Parathyroid adenoma (tissue), 2 donors: ENCODE measurements around the gene CCDC50.

Source experiments
- H2AFZ ChIP-seq: fragments of 300-600 bp; sonication (generic); one replicate; pipeline ENCODE4 v1.7.0; 2017; ENCODE audit warnings: antibody characterized with exemption, mild to moderate bottlenecking
- H3K27ac ChIP-seq: fragments of 300-600 bp; sonication (generic); one replicate; pipeline ENCODE4 v1.7.0; 2017
- H3K27me3 ChIP-seq: fragments of 300-600 bp; sonication (generic); one replicate; pipeline ENCODE4 v1.7.0; 2017; ENCODE audit warnings: low read length; ENCODE audit not compliant: control insufficient read depth, insufficient read depth
- H3K36me3 ChIP-seq: fragments of 300-600 bp; sonication (generic); one replicate; pipeline ENCODE4 v1.7.0; 2017; ENCODE audit warnings: low read length; ENCODE audit not compliant: control insufficient read depth, insufficient read depth
- H3K4me1 ChIP-seq: fragments of 300-600 bp; sonication (generic); one replicate; pipeline ENCODE4 v1.7.0; 2017; ENCODE audit warnings: control low read depth
- H3K4me2 ChIP-seq: fragments of 300-600 bp; sonication (generic); one replicate; pipeline ENCODE4 v1.7.0; 2017; ENCODE audit warnings: low read length
- H3K4me3 ChIP-seq: fragments of 300-600 bp; sonication (generic); one replicate; pipeline ENCODE4 v1.7.0; 2017; ENCODE audit warnings: low read depth, low read length
- H3K79me2 ChIP-seq: fragments of 300-600 bp; sonication (generic); one replicate; pipeline ENCODE4 v1.7.0; 2017; ENCODE audit warnings: control low read depth
- H3K9ac ChIP-seq: fragments of 300-600 bp; sonication (generic); one replicate; pipeline ENCODE4 v1.7.0; 2017; ENCODE audit warnings: mild to moderate bottlenecking
- H3K9me3 ChIP-seq: fragments of 300-600 bp; sonication (generic); one replicate; pipeline ENCODE4 v1.7.0; 2017; ENCODE audit warnings: low read length; ENCODE audit not compliant: control insufficient read depth
- TF ChIP-seq, protein P1 (sequence below): fragments of 300-600 bp; sonication (generic); IDR thresholded peaks from one replicate; pipeline ENCODE4 v1.7.0; 2017; ENCODE audit warnings: antibody characterized with exemption, mild to moderate bottlenecking
- donor health status: primary hyperparathyroidism.

The CCDC50 gene

GRCh38 chr3:191352014-191352413 is 22.8 kb downstream of the CCDC50 start:
- peaks cover 13% of the 10 kb centered on the region for H3K4me1 ChIP-seq

GRCh38 chr3:191353022-191353777 is 24.0 kb downstream of the CCDC50 start:
- Histone ChIP-seq H3K27me3 (no peaks in the 10 kb centered on the region), H3K9me3 (no peaks in the 10 kb centered on the region), H3K4me2 (no peak overlapping the region), H3K9ac (no peak overlapping the region), H3K79me2 (peaks cover 25% of the 10 kb centered on the region), H2AFZ (no peak overlapping the region), H3K27ac (no peak overlapping the region), H3K36me3 (no peaks in the 10 kb centered on the region), H3K4me3 (no peak overlapping the region), H3K4me1 (peaks cover 12% of the 10 kb centered on the region)
- TF ChIP-seq, protein P1, sequence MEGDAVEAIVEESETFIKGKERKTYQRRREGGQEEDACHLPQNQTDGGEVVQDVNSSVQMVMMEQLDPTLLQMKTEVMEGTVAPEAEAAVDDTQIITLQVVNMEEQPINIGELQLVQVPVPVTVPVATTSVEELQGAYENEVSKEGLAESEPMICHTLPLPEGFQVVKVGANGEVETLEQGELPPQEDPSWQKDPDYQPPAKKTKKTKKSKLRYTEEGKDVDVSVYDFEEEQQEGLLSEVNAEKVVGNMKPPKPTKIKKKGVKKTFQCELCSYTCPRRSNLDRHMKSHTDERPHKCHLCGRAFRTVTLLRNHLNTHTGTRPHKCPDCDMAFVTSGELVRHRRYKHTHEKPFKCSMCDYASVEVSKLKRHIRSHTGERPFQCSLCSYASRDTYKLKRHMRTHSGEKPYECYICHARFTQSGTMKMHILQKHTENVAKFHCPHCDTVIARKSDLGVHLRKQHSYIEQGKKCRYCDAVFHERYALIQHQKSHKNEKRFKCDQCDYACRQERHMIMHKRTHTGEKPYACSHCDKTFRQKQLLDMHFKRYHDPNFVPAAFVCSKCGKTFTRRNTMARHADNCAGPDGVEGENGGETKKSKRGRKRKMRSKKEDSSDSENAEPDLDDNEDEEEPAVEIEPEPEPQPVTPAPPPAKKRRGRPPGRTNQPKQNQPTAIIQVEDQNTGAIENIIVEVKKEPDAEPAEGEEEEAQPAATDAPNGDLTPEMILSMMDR, result no peak

More at GRCh38 chr3:191352014-191352413, 22.8 kb downstream of the CCDC50 start:
- Histone ChIP-seq H3K27ac (no peak overlapping the region), H3K27me3 (no peaks in the 10 kb centered on the region), H2AFZ (no peak overlapping the region), H3K4me2 (no peak overlapping the region), H3K9me3 (no peaks in the 10 kb centered on the region), H3K4me3 (no peak overlapping the region), H3K9ac (no peak overlapping the region), H3K79me2 (peaks cover 34% of the 10 kb centered on the region), H3K36me3 (no peaks in the 10 kb centered on the region)
- TF ChIP-seq, protein P1, result no peak

GRCh38 chr3:191355406-191355805 is 26.2 kb downstream of the CCDC50 start:
- peaks cover 18% of the 10 kb centered on the region for H3K79me2 ChIP-seq
- H3K4me3 ChIP-seq, result no peak overlapping the region
- H2AFZ ChIP-seq, result no peak overlapping the region
- H3K36me3 ChIP-seq, result no peaks in the 10 kb centered on the region
- no peak overlapping the region for H3K27ac ChIP-seq
- H3K9me3 ChIP-seq, result no peaks in the 10 kb centered on the region
- no peak overlapping the region for H3K9ac ChIP-seq
- H3K4me2 ChIP-seq, result no peak overlapping the region
- no peaks in the 10 kb centered on the region for H3K27me3 ChIP-seq
- TF ChIP-seq, protein P1, result no peak
- H3K4me1 ChIP-seq, result peaks cover 4% of the 10 kb centered on the region

GRCh38 chr3:191356631-191357439 is 27.6 kb downstream of the CCDC50 start:
- Histone ChIP-seq H3K36me3 (no peaks in the 10 kb centered on the region), H3K9ac (no peak overlapping the region), H3K9me3 (no peaks in the 10 kb centered on the region), H2AFZ (no peak overlapping the region), H3K4me2 (no peak overlapping the region), H3K4me1 (peaks cover 2% of the 10 kb centered on the region), H3K79me2 (peaks cover 18% of the 10 kb centered on the region), H3K27me3 (no peaks in the 10 kb centered on the region), H3K27ac (no peak overlapping the region), H3K4me3 (no peak overlapping the region)
- TF ChIP-seq, protein P1, result no peak
